ENCODE results near the gene CYREN.

DNA sequence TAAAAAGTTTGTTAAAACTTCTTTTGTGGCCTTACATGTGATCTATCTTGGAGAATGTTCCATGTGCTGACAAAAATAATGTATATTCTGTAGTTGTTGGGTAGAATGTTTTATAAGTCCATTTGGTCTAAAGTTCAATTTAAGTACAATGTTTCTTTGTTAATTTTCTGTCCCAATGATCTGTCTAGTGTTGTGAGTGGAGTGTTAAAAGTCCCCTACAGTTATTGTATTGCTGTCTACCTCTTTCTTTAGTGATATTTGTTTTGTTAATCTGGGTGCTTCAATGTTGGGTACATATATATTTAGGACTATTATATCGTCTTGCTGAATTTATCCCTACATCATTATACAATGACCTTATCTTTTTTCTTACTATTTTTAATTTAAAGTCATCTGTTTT is 15.8 kb downstream of the CYREN start:
- TF ChIP-seq, protein P1, sequence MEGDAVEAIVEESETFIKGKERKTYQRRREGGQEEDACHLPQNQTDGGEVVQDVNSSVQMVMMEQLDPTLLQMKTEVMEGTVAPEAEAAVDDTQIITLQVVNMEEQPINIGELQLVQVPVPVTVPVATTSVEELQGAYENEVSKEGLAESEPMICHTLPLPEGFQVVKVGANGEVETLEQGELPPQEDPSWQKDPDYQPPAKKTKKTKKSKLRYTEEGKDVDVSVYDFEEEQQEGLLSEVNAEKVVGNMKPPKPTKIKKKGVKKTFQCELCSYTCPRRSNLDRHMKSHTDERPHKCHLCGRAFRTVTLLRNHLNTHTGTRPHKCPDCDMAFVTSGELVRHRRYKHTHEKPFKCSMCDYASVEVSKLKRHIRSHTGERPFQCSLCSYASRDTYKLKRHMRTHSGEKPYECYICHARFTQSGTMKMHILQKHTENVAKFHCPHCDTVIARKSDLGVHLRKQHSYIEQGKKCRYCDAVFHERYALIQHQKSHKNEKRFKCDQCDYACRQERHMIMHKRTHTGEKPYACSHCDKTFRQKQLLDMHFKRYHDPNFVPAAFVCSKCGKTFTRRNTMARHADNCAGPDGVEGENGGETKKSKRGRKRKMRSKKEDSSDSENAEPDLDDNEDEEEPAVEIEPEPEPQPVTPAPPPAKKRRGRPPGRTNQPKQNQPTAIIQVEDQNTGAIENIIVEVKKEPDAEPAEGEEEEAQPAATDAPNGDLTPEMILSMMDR (optimal IDR thresholded peaks at IDR 0.05 in 1 of 3, IDR thresholded peaks at IDR 0.05 in 1 of 3, conservative IDR thresholded peaks at IDR 0.05 in 1 of 3; ENCODE audit: extremely low read depth in 1 of 3, insufficient read depth in 2 of 3, low read length in 3 of 3), result no peak
- TF ChIP-seq EZH2 (IDR thresholded peaks at IDR 0.05; ENCODE audit: low read length), result no peak
